Skeletal muscle tissue (tissue), 4 donors: Measurements from ENCODE around the gene RBPJL. TPM values are rescaled to one million over a fixed set of nuclear protein-coding genes. Genes with fewer than 3 reads are reported as not detected.

ENCODE experiments used
- H3K27ac ChIP-seq: one replicate; pipeline ENCODE4 v1.7.0; 2013; ENCODE audit warnings: mild to moderate bottlenecking, low read depth, low read length, inconsistent platforms
- H3K27me3 ChIP-seq, 3 donors: one replicate each; pipeline ENCODE4 v1.7.0; 2013; ENCODE audit warnings: low read length in 3 of 3; ENCODE audit not compliant: control insufficient read depth in 3 of 3, insufficient read depth in 3 of 3
- H3K36me3 ChIP-seq, 3 donors: one replicate each; pipeline ENCODE4 v1.7.0; 2013; ENCODE audit warnings: low read length in 3 of 3; ENCODE audit not compliant: control insufficient read depth in 3 of 3, insufficient read depth in 3 of 3
- H3K4me1 ChIP-seq, 3 donors: one replicate each; pipeline ENCODE4 v1.7.0; 2013; ENCODE audit warnings: low read length in 3 of 3, mild to moderate bottlenecking in 3 of 3; ENCODE audit not compliant: control insufficient read depth in 3 of 3, insufficient read depth in 3 of 3
- H3K4me3 ChIP-seq, 3 donors: one replicate each; pipeline ENCODE4 v1.7.0; 2013; ENCODE audit warnings: low read length in 3 of 3
- H3K9ac ChIP-seq, 3 donors: one replicate each; pipeline ENCODE4 v1.7.0; 2013; ENCODE audit warnings: low read length in 3 of 3, mild to moderate bottlenecking in 3 of 3, moderate library complexity in 2 of 3, low read depth in 1 of 3
- H3K9me3 ChIP-seq, 3 donors: one replicate each; pipeline ENCODE4 v1.7.0; 2013; ENCODE audit warnings: low read length in 3 of 3; ENCODE audit not compliant: control insufficient read depth in 3 of 3
- total RNA-seq: library from RNA; depleted of rRNA; stranded (reverse); fragments of >200 nt; gene quantifications from one replicate; pipeline ENCODE4 v1.2.3, GENCODE V29; 2014
- donor health status: Osteomylitis.

The RBPJL gene
- total RNA-seq, 1 donor from 2014 or later: not detected

GRCh38 chr20:45304464-45304999 lies 2.1 kb upstream of the RBPJL start:
- Histone ChIP-seq H3K9me3 (no peaks in the 10 kb centered on the region), H3K27me3 (peaks cover 36 to 52% (median 37%) of the 10 kb centered on the region in 3 donors), H3K9ac (no peak overlapping the region), H3K27ac (no peak overlapping the region), H3K4me1 (peaks cover 7 to 14% (median 10%) of the 10 kb centered on the region in 3 donors), H3K36me3 (no peaks in the 10 kb centered on the region), H3K4me3 (no peak overlapping the region)

- H3K4me1 ChIP-seq: peaks cover 7 to 14% (median 10%) of the 10 kb centered on the region in 3 donors
- H3K9me3 ChIP-seq: no peaks in the 10 kb centered on the region
- H3K27me3 ChIP-seq: peaks cover 36 to 52% (median 37%) of the 10 kb centered on the region in 3 donors
- no peaks in the 10 kb centered on the region for H3K36me3 ChIP-seq
- no peak overlapping the region for H3K4me3 ChIP-seq
- H3K27ac ChIP-seq: no peak overlapping the region
- H3K9ac ChIP-seq: no peak overlapping the region
These were observed 1.4 kb upstream of the RBPJL start for GRCh38 chr20:45305262-45305661.

GRCh38 chr20:45307076-45307640 lies 518 bp downstream of the RBPJL start:
- Histone ChIP-seq H3K9me3 (no peaks in the 10 kb centered on the region), H3K4me1 (peaks cover 8 to 18% (median 10%) of the 10 kb centered on the region in 3 donors), H3K4me3 (no peak overlapping the region), H3K27ac (no peak overlapping the region), H3K9ac (no peak overlapping the region), H3K27me3 (peaks cover 35 to 55% (median 45%) of the 10 kb centered on the region in 3 donors), H3K36me3 (no peaks in the 10 kb centered on the region)

- no peaks in the 10 kb centered on the region for H3K9me3 ChIP-seq
- H3K36me3 ChIP-seq: no peaks in the 10 kb centered on the region
- H3K27ac ChIP-seq: no peak within 1 kb of the TSS
- H3K9ac ChIP-seq: peak within 1 kb of the TSS in 1 of 3 donors; percentile 33
- peaks cover 36 to 50% (median 50%) of the 10 kb centered on the region in 3 donors for H3K27me3 ChIP-seq
- peaks cover 8 to 18% (median 10%) of the 10 kb centered on the region in 3 donors for H3K4me1 ChIP-seq
- peak within 1 kb of the TSS in 1 of 3 donors; percentile 6 for H3K4me3 ChIP-seq
These were observed 1.6 kb downstream of the RBPJL start, which contains the start of gene MATN4 for GRCh38 chr20:45308117-45308778. Gene MATN4 (minus strand): TSS chr20:45308299. CDS start chr20:45305582, 2,717 bp downstream.

GRCh38 chr20:45309075-45309474 lies 2.4 kb downstream of the RBPJL start:
- peaks cover 32 to 45% (median 43%) of the 10 kb centered on the region in 3 donors for H3K27me3 ChIP-seq
- H3K4me1 ChIP-seq: peaks cover 8 to 18% (median 10%) of the 10 kb centered on the region in 3 donors
- H3K9me3 ChIP-seq: no peaks in the 10 kb centered on the region
- H3K4me3 ChIP-seq: no peak overlapping the region
- no peaks in the 10 kb centered on the region for H3K36me3 ChIP-seq
- no peak overlapping the region for H3K27ac ChIP-seq
- no peak overlapping the region for H3K9ac ChIP-seq

GRCh38 chr20:45311589-45312211 lies 5.1 kb downstream of the RBPJL start:
- Histone ChIP-seq H3K9me3 (no peaks in the 10 kb centered on the region), H3K4me3 (no peak overlapping the region), H3K4me1 (peaks cover 6 to 14% (median 10%) of the 10 kb centered on the region in 3 donors), H3K9ac (no peak overlapping the region), H3K27ac (no peak overlapping the region), H3K36me3 (no peaks in the 10 kb centered on the region), H3K27me3 (peaks cover 28 to 37% (median 35%) of the 10 kb centered on the region in 3 donors)

GRCh38 chr20:45312241-45312640 lies 5.6 kb downstream of the RBPJL start:
- no peak overlapping the region for H3K4me3 ChIP-seq
- peaks cover 33 to 36% (median 35%) of the 10 kb centered on the region in 3 donors for H3K27me3 ChIP-seq
- peaks cover 6 to 14% (median 10%) of the 10 kb centered on the region in 3 donors for H3K4me1 ChIP-seq
- no peak overlapping the region for H3K9ac ChIP-seq
- H3K36me3 ChIP-seq: no peaks in the 10 kb centered on the region
- no peaks in the 10 kb centered on the region for H3K9me3 ChIP-seq
- H3K27ac ChIP-seq: no peak overlapping the region

GRCh38 chr20:45313065-45313695 lies 6.5 kb downstream of the RBPJL start:
- Histone ChIP-seq H3K4me1 (peaks cover 5 to 10% (median 6%) of the 10 kb centered on the region in 3 donors), H3K36me3 (no peaks in the 10 kb centered on the region), H3K9me3 (no peaks in the 10 kb centered on the region), H3K27me3 (peaks cover 39 to 40% (median 39%) of the 10 kb centered on the region in 3 donors), H3K27ac (no peak overlapping the region), H3K9ac (no peak overlapping the region), H3K4me3 (no peak overlapping the region)

- H3K4me3 ChIP-seq: no peak overlapping the region
- peaks cover 0 to 4% (median 2%) of the 10 kb centered on the region in 3 donors for H3K4me1 ChIP-seq
- no peaks in the 10 kb centered on the region for H3K36me3 ChIP-seq
- no peak overlapping the region for H3K9ac ChIP-seq
- H3K9me3 ChIP-seq: no peaks in the 10 kb centered on the region
- H3K27ac ChIP-seq: no peak overlapping the region
- H3K27me3 ChIP-seq: peaks cover 39 to 42% (median 40%) of the 10 kb centered on the region in 3 donors
These were observed 7.3 kb downstream of the RBPJL start for GRCh38 chr20:45313943-45314342.
